Ishikawa (cell line): ENCODE results near the gene MBD3.

Source experiments
- CEBPB ChIP-seq: IDR thresholded peaks from 2 replicates; pipeline ENCODE4 v1.6.1; 2012
- CREB1 ChIP-seq: IDR thresholded peaks from 2 replicates; pipeline ENCODE4 v1.6.1; 2012; ENCODE audit warnings: low read depth
- EGR1 ChIP-seq: IDR thresholded peaks from 2 replicates; pipeline ENCODE4 v1.6.1; 2012
- EP300 ChIP-seq: IDR thresholded peaks from 2 replicates; pipeline ENCODE4 v1.6.1; 2012; ENCODE audit warnings: borderline replicate concordance
- FOXM1 ChIP-seq: IDR thresholded peaks from 2 replicates; pipeline ENCODE4 v1.6.1; 2012; ENCODE audit warnings: low read depth, borderline replicate concordance
- NFIC ChIP-seq: IDR thresholded peaks from 2 replicates; pipeline ENCODE4 v1.6.1; 2012
- RAD21 ChIP-seq: IDR thresholded peaks from 2 replicates; pipeline ENCODE4 v1.6.1; 2012; ENCODE audit warnings: low read depth
- REST ChIP-seq: IDR thresholded peaks from 2 replicates; pipeline ENCODE4 v1.6.1; 2012; ENCODE audit warnings: low read depth, mild to moderate bottlenecking
- TAF1 ChIP-seq: IDR thresholded peaks from 2 replicates; pipeline ENCODE4 v1.6.1; 2012; ENCODE audit warnings: low read depth, mild to moderate bottlenecking
- TCF12 ChIP-seq: IDR thresholded peaks from 2 replicates; pipeline ENCODE4 v1.6.1; 2012; ENCODE audit warnings: low read depth
- TEAD4 ChIP-seq: IDR thresholded peaks from 2 replicates; pipeline ENCODE4 v1.6.1; 2012
- YY1 ChIP-seq: IDR thresholded peaks from 2 replicates; pipeline ENCODE4 v1.6.1; 2012; ENCODE audit warnings: low read depth
- ZBTB7A ChIP-seq: IDR thresholded peaks from 2 replicates; pipeline ENCODE4 v1.6.1; 2012; ENCODE audit warnings: low read depth
- TF ChIP-seq, protein P1 (sequence below): IDR thresholded peaks from 2 replicates; pipeline ENCODE4 v1.6.1; 2012
- TF ChIP-seq, protein P2 (sequence below): IDR thresholded peaks from 2 replicates; pipeline ENCODE4 v1.6.1; 2012

MBD3 gene, protein sequence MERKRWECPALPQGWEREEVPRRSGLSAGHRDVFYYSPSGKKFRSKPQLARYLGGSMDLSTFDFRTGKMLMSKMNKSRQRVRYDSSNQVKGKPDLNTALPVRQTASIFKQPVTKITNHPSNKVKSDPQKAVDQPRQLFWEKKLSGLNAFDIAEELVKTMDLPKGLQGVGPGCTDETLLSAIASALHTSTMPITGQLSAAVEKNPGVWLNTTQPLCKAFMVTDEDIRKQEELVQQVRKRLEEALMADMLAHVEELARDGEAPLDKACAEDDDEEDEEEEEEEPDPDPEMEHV

DNA sequence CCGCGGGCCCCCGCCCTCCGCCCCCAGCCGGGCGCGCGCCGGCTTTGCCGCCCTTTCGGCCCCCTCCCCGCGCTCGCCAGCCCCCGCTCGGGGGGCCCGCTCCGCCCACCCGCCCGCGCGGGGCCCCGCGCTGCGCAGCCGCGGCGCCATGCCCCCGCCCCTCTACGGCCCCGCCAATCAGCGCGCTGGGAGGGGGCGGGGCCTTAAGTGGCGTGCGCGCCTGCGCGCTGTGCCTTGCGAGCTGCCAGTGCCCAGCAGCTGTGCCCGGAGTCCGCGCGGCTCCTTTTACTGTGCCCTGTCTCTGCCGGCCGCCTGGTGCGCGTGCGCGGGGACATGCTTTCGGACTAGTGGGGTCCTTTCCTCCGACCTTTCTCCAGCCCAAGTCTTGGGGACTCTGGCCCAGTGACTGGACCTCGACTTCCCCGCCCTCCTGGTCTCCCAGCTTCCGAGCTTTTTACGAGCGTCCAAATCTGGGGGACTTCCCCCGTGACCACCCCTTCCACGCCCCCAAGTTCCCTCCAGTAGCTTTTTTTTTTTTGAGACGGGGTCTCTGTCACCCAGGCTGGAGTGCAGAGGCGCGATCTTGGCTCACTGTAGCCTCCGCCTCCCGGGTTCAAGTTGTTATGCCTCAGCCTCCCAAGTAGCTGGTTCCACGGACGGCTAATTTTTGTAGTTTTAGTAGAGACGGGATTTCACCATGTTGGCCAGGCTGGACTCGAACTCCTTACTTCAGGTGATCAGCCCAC is at the start of gene MBD3:
Gene MBD3 (minus strand): TSS at position 111 of the 746 bp plus-strand sequence. CDS start 234 bp downstream, outside the sequence.
- TF ChIP-seq YY1: no peak
- TF ChIP-seq EP300: peak; percentile 64
- TF ChIP-seq, protein P1, sequence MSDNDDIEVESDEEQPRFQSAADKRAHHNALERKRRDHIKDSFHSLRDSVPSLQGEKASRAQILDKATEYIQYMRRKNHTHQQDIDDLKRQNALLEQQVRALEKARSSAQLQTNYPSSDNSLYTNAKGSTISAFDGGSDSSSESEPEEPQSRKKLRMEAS: peak; percentile 13; the same call in 1 of the 2 replicates
- TF ChIP-seq EGR1: 0 out of 2 replicates have a peak, but pooled peaks have one; percentile 31
- peak; percentile 53 for TF ChIP-seq TAF1
- no peak for TF ChIP-seq RAD21
- no peak for TF ChIP-seq FOXM1
- TF ChIP-seq NFIC: no peak
- TF ChIP-seq, protein P2, sequence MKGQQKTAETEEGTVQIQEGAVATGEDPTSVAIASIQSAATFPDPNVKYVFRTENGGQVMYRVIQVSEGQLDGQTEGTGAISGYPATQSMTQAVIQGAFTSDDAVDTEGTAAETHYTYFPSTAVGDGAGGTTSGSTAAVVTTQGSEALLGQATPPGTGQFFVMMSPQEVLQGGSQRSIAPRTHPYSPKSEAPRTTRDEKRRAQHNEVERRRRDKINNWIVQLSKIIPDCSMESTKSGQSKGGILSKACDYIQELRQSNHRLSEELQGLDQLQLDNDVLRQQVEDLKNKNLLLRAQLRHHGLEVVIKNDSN: no peak

DNA sequence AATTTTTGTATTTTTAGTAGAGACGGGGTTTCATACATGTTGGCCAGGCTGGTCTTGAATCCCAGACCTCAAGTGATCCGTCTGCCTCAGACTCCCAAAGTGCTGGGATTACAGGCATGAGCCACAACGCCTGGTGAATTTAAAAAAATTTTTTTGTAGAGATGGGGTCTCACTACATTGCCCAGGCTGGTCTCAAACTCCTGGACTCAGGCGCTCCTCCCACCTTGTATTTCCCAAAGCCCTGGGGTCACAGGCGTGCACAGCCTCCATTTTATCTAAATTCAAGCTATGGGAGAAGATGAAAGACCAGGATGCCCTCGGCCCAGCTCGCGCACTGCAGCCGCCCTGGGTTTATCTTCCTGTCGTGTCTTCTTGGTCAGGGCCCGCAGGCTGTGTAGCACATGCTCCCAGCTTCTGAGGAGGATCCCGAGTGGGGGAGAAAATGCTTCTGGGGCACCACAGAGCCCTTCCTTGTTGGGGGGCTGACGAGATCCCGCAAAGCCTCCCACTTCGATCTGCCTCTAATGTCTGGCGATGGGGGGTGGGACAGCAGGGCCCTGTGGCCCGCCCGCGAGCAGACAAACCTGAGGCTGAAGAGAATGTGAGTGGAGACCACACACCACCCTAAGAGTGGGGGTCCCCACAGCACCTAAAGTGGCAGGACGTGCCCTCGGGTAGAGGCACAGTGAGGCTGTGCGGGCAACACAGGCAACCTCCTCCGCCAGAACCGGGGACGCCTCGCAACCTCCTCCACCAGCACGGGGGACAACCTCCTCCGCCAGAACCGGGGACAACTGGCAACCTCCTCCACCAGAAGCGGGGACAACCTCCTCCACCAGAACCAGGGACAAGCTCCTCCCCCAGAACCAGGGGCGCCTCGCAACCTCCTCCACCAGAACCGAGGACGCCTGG is 43.9 kb upstream of the MBD3 start:
- no peak for TF ChIP-seq EP300
- no peak for TF ChIP-seq TAF1

DNA sequence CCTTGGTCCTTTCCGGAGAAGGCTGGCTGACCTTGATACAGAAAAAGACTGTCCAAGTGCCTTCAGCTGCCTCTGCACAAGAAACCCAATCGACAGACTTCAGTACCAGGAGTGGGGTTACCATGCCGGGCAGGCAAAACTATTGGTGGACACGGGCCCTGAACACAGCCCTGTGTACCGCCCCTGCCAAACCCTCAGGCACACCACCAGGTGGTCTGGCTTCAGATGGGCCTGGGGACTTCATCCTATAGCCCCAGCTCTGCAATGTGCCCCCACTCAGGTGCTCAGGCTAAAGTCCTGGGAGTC is 42.2 kb upstream of the MBD3 start:
- TF ChIP-seq, protein P1: no peak
- TF ChIP-seq REST (no peak), TEAD4 (no peak), EGR1 (no peak), EP300 (no peak), CREB1 (no peak), TAF1 (no peak), ZBTB7A (no peak), CEBPB (no peak), YY1 (no peak), TCF12 (no peak), RAD21 (no peak), NFIC (no peak), FOXM1 (no peak)
- TF ChIP-seq, protein P2: no peak

DNA sequence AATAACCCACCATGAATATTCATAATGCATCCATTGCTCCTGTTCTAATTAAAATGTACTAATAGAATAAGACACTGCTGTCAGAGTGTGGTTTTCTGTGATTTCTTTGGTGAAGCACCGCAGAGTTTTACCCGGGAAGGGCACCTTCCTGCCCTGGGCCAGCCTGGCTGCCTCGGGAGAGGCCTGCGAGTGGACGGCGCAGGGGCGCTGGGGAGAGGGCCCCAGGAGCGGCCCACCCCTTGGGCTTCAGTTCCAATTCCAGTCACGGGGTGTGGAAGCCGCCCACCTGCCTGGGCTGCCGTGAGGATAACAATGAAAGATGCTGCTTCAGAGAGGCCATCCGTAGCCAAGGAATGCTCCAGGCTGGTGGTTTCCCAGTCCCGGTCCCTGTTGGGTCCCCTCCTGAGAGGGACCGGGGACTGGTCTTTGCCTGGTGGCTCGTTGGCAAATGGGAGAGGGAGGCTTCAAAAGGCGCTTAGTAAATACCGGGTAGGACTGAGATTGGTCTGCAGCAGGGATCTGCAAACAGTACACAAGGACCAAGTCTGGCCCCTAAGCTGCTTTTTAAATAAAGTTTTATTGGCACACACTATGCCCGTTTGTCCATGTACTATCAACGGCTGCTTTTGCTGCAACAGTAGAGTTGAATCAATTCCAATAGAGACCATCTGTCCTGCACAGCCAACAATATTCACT is 41.7 kb upstream of the MBD3 start:
- no peak for TF ChIP-seq EGR1
- no peak for TF ChIP-seq TEAD4
- TF ChIP-seq FOXM1: no peak
- no peak for TF ChIP-seq REST
- no peak for TF ChIP-seq EP300
- TF ChIP-seq, protein P2: no peak
- TF ChIP-seq, protein P1: no peak
- TF ChIP-seq NFIC: no peak
- no peak for TF ChIP-seq TCF12
- TF ChIP-seq YY1: no peak
- TF ChIP-seq TAF1: no peak
- no peak for TF ChIP-seq CEBPB
- TF ChIP-seq RAD21: no peak
- no peak for TF ChIP-seq ZBTB7A
- no peak for TF ChIP-seq CREB1
